GM13976 (cell line): ENCODE results near the gene C6orf47.
"Not testable (repeated sequence)": the region's sequence is repeated elsewhere in the genome, so short reads cannot be mapped to it uniquely, and the experiment has no call there.

Experiments
- DNase-seq: peaks from one replicate; pipeline ENCODE4 v3.0.0; 2012; ENCODE audit warnings: low spot score
- in situ Hi-C: fragments of 300-500 bp; cut with MboI; formaldehyde crosslinking; loops from one replicate; pipeline ENCODE4 v1.12.0; 2022; ENCODE audit warnings: low sequenced_read_pairs, mixed read lengths, inconsistent platforms; ENCODE audit not compliant: unreplicated experiment
- TF ChIP-seq, protein P1 (sequence below): IDR thresholded peaks from 2 replicates; pipeline ENCODE4 v1.5.1; 2012; ENCODE audit warnings: borderline replicate concordance, mild to moderate bottlenecking; ENCODE audit not compliant: insufficient read depth; ENCODE audit errors: extremely low read depth, missing control alignments, control extremely low read depth

Gene C6orf47, protein sequence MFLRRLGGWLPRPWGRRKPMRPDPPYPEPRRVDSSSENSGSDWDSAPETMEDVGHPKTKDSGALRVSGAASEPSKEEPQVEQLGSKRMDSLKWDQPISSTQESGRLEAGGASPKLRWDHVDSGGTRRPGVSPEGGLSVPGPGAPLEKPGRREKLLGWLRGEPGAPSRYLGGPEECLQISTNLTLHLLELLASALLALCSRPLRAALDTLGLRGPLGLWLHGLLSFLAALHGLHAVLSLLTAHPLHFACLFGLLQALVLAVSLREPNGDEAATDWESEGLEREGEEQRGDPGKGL

DNA sequence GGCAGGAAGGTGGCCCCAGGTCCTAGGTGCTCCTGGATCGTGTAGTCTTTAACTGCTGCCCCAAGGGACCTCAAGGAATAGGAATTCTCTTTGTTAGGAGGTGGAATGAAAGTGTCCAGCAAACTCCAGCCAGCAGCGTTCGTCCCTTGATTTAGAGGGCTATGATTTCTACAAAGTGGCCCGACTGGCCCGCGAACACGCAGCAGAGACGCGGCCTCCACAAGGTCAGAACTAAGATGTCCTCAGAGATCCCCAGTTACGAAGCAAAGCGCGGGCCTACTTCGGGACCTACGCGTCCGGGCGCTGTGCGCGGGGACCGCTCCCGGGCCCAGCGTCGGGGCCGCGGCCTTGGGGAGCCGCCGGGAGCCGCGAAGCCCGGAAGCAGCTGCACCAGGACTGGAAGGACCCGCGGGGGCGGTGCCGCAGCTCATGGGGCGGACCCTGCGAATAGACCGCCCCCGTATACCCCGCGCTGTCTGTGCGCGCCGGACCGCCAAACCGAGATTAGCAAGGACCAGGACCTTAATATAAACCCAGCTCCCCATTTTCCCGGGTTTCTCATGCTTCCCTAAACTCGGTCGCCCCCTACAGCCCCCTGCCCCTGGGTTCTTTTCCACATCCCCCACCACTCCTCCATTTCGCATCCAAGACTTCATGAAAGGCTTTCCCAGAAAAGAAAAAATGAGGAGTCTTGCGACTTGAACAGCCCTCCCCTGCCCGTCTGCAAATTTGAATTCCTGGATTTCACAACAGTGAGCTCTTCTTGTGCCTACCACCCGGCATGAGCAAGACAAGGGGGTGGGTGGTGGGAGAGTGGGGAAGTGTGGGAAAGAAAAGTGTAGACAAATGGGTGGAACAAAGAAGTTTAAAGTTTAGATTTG lies at the start of gene C6orf47:
TSS of gene C6orf47 (minus strand) at position 398 of the 881 bp plus-strand sequence. CDS start 831 bp downstream, outside the sequence.
- TF ChIP-seq, protein P1, sequence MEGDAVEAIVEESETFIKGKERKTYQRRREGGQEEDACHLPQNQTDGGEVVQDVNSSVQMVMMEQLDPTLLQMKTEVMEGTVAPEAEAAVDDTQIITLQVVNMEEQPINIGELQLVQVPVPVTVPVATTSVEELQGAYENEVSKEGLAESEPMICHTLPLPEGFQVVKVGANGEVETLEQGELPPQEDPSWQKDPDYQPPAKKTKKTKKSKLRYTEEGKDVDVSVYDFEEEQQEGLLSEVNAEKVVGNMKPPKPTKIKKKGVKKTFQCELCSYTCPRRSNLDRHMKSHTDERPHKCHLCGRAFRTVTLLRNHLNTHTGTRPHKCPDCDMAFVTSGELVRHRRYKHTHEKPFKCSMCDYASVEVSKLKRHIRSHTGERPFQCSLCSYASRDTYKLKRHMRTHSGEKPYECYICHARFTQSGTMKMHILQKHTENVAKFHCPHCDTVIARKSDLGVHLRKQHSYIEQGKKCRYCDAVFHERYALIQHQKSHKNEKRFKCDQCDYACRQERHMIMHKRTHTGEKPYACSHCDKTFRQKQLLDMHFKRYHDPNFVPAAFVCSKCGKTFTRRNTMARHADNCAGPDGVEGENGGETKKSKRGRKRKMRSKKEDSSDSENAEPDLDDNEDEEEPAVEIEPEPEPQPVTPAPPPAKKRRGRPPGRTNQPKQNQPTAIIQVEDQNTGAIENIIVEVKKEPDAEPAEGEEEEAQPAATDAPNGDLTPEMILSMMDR: no peak
- in situ Hi-C loops: no loop called here
- DNase-seq: peak; percentile 90

DNA sequence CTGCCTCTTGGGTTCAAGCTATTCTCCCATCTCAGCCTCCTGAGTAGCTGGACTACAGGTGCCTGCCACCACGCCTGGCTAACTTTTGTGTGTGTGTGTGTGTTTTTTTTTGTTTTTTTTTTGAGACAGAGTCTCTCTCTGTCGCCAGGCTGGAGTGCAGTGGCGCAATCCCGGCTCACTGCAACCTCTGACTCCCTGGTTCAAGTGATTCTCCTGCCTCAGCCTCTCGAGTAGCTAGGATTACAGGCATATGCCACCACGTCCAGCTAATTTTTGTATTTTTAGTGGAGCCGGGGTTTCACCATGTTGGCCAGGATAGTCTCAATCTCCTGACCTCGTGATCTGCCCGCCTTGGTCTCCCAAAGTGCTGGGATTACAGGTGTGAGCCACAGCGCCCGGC lies 48.6 kb upstream of the C6orf47 start:
- in situ Hi-C loops: not testable (repeated sequence)

DNA sequence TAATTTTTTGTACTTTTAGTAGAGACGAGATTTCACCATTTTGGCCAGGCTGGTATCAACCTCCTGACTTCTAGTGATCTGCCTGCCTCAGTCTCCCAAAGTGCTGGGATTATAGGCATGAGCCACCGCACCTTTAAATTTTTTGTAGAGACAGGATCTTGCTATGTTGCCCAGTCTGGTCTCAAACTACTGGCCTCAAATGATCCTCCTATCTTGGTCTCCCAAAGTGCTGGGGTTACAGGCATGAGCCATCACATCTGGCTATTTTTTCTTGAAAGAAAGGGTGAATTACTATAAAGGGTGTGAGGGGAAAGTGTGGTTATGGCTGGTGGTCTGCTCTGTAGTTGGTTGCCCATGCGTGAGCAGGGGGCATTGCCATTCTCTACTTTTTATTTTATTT lies 47.6 kb upstream of the C6orf47 start:
- DNase-seq: no peak
- in situ Hi-C loops: no loop called here
- TF ChIP-seq, protein P1: no peak

More for the DNA sequence above, 48.6 kb upstream of the C6orf47 start:
- not testable (repeated sequence) for DNase-seq

DNA sequence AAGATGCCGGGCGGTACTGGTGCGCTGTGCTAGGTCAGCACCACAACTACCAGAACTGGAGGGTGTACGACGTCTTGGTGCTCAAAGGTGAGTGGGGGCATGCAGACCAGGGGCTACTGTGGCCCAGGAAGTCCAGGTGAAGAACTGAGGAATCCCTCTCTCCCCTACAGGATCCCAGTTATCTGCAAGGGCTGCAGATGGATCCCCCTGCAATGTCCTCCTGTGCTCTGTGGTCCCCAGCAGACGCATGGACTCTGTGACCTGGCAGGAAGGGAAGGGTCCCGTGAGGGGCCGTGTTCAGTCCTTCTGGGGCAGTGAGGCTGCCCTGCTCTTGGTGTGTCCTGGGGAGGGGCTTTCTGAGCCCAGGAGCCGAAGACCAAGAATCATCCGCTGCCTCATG lies 47.1 kb upstream of the C6orf47 start:
- no peak for DNase-seq
- in situ Hi-C loops: no loop called here
- TF ChIP-seq, protein P1: no peak

DNA sequence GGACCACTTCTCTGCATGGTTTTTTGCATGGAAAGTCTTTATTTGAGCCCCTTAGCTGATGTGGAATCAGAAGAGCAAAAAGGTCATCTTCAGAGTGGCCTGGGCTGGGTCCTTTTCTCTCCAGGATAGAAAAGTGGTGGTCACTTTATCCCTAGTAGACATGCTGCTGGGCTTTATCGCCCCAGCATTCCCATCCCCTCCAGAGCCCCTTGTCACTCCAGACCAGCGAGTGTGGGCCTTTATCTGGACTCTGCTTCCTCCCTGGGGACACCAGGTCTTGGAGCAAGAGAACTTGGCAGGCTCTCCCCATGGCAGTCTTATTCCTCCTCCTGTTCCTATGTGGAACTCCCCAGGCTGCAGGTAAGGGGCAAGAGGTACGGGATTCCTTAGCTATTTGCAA lies 46.0 kb upstream of the C6orf47 start, which contains the start of gene LY6G6F:
TSS of gene LY6G6F (plus strand) at position 268 of the 400 bp plus-strand sequence. CDS start at position 309, 41 bp downstream.
- TF ChIP-seq, protein P1: no peak
- no peak for DNase-seq
- in situ Hi-C loops: no loop called here

DNA sequence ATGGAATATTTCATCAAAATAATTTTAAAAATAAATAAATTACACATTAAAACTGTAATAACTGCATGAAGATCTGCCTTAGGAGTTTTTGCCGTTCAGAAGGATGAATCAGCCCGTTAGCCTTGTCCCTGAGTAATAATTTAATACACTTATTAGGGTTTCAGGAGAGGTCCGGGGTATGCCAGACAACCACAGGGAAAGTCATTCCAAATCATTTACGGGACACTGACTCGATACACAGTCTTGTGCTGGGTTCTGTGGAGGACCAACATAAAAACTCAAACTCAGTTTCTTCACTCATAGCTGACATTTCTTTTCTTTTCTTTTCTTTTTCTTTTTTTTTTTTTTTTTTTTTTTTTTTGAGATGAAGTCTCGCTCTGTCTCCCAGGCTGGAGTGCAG lies 45.4 kb upstream of the C6orf47 start:
- TF ChIP-seq, protein P1: no peak
- in situ Hi-C loops: no loop called here
- no peak for DNase-seq
